ENCODE results near the gene B3GAT3. TPM values are rescaled to one million over a fixed set of nuclear protein-coding genes. Genes with fewer than 3 reads are reported as not detected.
A peak's percentile ranks its signal among the peaks of the same experiment; 100 is the strongest.

B3GAT3 gene
- total RNA-seq, 4 donors from 2014 or later: 11.4 to 25.8 (median 22.4) TPM

- 64% methylated on average over 11 of the region's 16 CpGs; no CpG with 5 or more reads in 1 of the 2 donors for WGBS, 2 donors (ENCODE audit: low coverage in 1 of 2)
- Histone ChIP-seq H3K4me3 (peak overlapping the region; percentile 71 to 87), H3K27ac (peak overlapping the region; percentile 65 to 96 (median 94)), H3K4me1 (peaks cover 5 to 67% (median 24%) of the 10 kb centered on the region in 3 donors), H3K36me3 (peaks cover 0 to 28% of the 10 kb centered on the region in 2 donors), H3K27me3 (no peaks in the 10 kb centered on the region), H3K9me3 (no peaks in the 10 kb centered on the region)
- ATAC-seq: no peak
- TF ChIP-seq POLR2A (IDR thresholded peaks at IDR 0.05) (no peak), POLR2AphosphoS5 (IDR thresholded peaks at IDR 0.05) (no peak)
Measured at GRCh38 chr11:62666259-62666926, 44.6 kb upstream of the B3GAT3 start.

- H3K27ac ChIP-seq: peak overlapping the region; percentile 65 to 96 (median 94)
Measured at GRCh38 chr11:62665599-62666258, 43.9 kb upstream of the B3GAT3 start.

GRCh38 chr11:62665075-62665598, 43.4 kb upstream of the B3GAT3 start, which contains the start of the genes C11orf98 and CSKMT:
C11orf98 (minus strand) TSS chr11:62665210; CDS start chr11:62665169, 41 bp downstream.
CSKMT (plus strand) TSS chr11:62665312; CDS start chr11:62665880, 568 bp downstream.
- ATAC-seq: peak; percentile 98
- WGBS, 2 donors (ENCODE audit: low coverage in 1 of 2): 0% methylated on average over 4 of the region's 47 CpGs; no CpG with 5 or more reads in 1 of the 2 donors
- H3K36me3 ChIP-seq: peaks cover 0 to 29% of the 10 kb centered on the region in 2 donors
- H3K4me3 ChIP-seq: peak within 1 kb of the TSS; percentile 71 to 87
- no peaks in the 10 kb centered on the region for H3K27me3 ChIP-seq
- H3K4me1 ChIP-seq: peaks cover 5 to 55% (median 19%) of the 10 kb centered on the region in 3 donors
- H3K9me3 ChIP-seq: no peaks in the 10 kb centered on the region
- peak within 1 kb of the TSS; percentile 77 to 96 (median 94) for H3K27ac ChIP-seq
- TF ChIP-seq POLR2AphosphoS5 (IDR thresholded peaks at IDR 0.05) (peak; percentile 100), CTCF (IDR thresholded peaks at IDR 0.05) (no peak), POLR2A (IDR thresholded peaks at IDR 0.05) (peak; percentile 98 to 99), EP300 (IDR thresholded peaks at IDR 0.05) (no peak)

More at GRCh38 chr11:62665599-62666258, 43.9 kb upstream of the B3GAT3 start:
- H3K9me3 ChIP-seq: no peaks in the 10 kb centered on the region
- H3K27me3 ChIP-seq: no peaks in the 10 kb centered on the region
- peak; percentile 39 for ATAC-seq
- H3K4me1 ChIP-seq: peaks cover 5 to 61% (median 22%) of the 10 kb centered on the region in 3 donors
- H3K4me3 ChIP-seq: peak overlapping the region; percentile 71 to 87
- TF ChIP-seq POLR2A (IDR thresholded peaks at IDR 0.05) (no peak), CTCF (IDR thresholded peaks at IDR 0.05) (no peak), EP300 (IDR thresholded peaks at IDR 0.05) (no peak), POLR2AphosphoS5 (IDR thresholded peaks at IDR 0.05) (no peak)
- peaks cover 0 to 29% of the 10 kb centered on the region in 2 donors for H3K36me3 ChIP-seq
- WGBS, 2 donors (ENCODE audit: low coverage in 1 of 2): no CpG with 5 or more reads among the region's 39 CpGs

GRCh38 chr11:62664405-62665074, 42.8 kb upstream of the B3GAT3 start:
- WGBS, 2 donors (ENCODE audit: low coverage in 1 of 2): 6 to 17% methylated on average over 3 to 8 of the region's 36 CpGs
- peaks cover 5 to 49% (median 19%) of the 10 kb centered on the region in 3 donors for H3K4me1 ChIP-seq

More at GRCh38 chr11:62664405-62665074, 42.8 kb upstream of the B3GAT3 start:
- Histone ChIP-seq H3K4me3 (peak overlapping the region; percentile 71 to 87), H3K27me3 (no peaks in the 10 kb centered on the region), H3K36me3 (peaks cover 0 to 29% of the 10 kb centered on the region in 2 donors), H3K9me3 (no peaks in the 10 kb centered on the region), H3K27ac (peak overlapping the region; percentile 77 to 96 (median 94))
- peak; percentile 47 for ATAC-seq
- no peak for TF ChIP-seq CTCF (IDR thresholded peaks at IDR 0.05)
- no peak for TF ChIP-seq EP300 (IDR thresholded peaks at IDR 0.05)
- no peak for TF ChIP-seq POLR2A (IDR thresholded peaks at IDR 0.05)
- no peak for TF ChIP-seq POLR2AphosphoS5 (IDR thresholded peaks at IDR 0.05)
